IMR-90 (cell line): ENCODE measurements around the gene LRRC18. TPM values are rescaled to one million over a fixed set of nuclear protein-coding genes. Genes with fewer than 3 reads are reported as not detected.

Experiments used
- ATAC-seq: fragments of 200-7000 bp; cut with Tn5 transposase; 2 replicates; pipeline ENCODE4 v1.9.1; 2020; ENCODE audit warnings: low read depth, mild to moderate bottlenecking, moderate library complexity
- BruUV-seq: library from RNA; stranded (reverse); fragments of 400-500 nt; replicated peaks from 2 replicates; lab custom pipeline; 2021; lab: Mats Ljungman, UMichigan
- CTCF ChIA-PET: fragments of 300-600 bp; formaldehyde crosslinking; extraction: SDS; loops from one replicate; lab custom pipeline; 2021; ENCODE audit warnings: antibody characterized with exemption; lab: Yijun Ruan, JAX
- POLR2A ChIA-PET: fragments of 300-600 bp; sonication (Branson Sonifier 250); formaldehyde crosslinking; loops from one replicate; lab custom pipeline; 2022; ENCODE audit warnings: antibody characterized with exemption; ENCODE audit not compliant: unreplicated experiment; lab: Charles Lee
- DNase-seq: peaks from one replicate; pipeline ENCODE4 v3.0.0; 2013
- H2AFZ ChIP-seq: replicated peaks from 2 replicates; pipeline ENCODE3; 2013; ENCODE audit warnings: low read length, mild to moderate bottlenecking; ENCODE audit not compliant: poor library complexity
- H2AK5ac ChIP-seq: 2 replicates; pipeline ENCODE4 v1.6.1; 2013; ENCODE audit warnings: low read depth, low read length, inconsistent platforms
- H2AK9ac ChIP-seq: replicated peaks from 2 replicates; pipeline ENCODE3; 2013; ENCODE audit warnings: mild to moderate bottlenecking, low read depth, low read length, moderate library complexity; ENCODE audit not compliant: poor library complexity
- H2BK120ac ChIP-seq: 2 replicates; pipeline ENCODE4 v1.6.1; 2013; ENCODE audit warnings: low read depth, low read length, inconsistent platforms
- H2BK15ac ChIP-seq: 3 replicates; pipeline ENCODE4 v1.6.1; 2013; ENCODE audit warnings: low read depth, low read length, inconsistent platforms
- H2BK20ac ChIP-seq: 2 replicates; pipeline ENCODE4 v1.6.1; 2013; ENCODE audit warnings: low read depth, mild to moderate bottlenecking, inconsistent platforms, low read length, moderate library complexity
- H2BK5ac ChIP-seq: 2 replicates; pipeline ENCODE4 v1.6.1; 2013; ENCODE audit warnings: mild to moderate bottlenecking, low read depth, low read length, inconsistent platforms; ENCODE audit not compliant: poor library complexity, severe bottlenecking
- H3K14ac ChIP-seq: replicated peaks from 2 replicates; pipeline ENCODE4 v1.6.1; 2013; ENCODE audit warnings: low read depth, low read length, inconsistent platforms
- H3K18ac ChIP-seq: 2 replicates; pipeline ENCODE4 v1.6.1; 2013; ENCODE audit warnings: low read depth, low read length, control low read depth
- H3K23ac ChIP-seq: 2 replicates; pipeline ENCODE4 v1.6.1; 2013; ENCODE audit warnings: low read depth, low read length, inconsistent platforms
- H3K27ac ChIP-seq: 2 replicates; pipeline ENCODE4 v1.5.1; 2013; ENCODE audit warnings: mild to moderate bottlenecking, control low read depth, low read length; ENCODE audit not compliant: insufficient read depth
- H3K27me3 ChIP-seq: 2 replicates; pipeline ENCODE4 v1.6.1; 2013; ENCODE audit warnings: low read length; ENCODE audit not compliant: control insufficient read depth, insufficient read depth
- H3K36me3 ChIP-seq: 2 replicates; pipeline ENCODE4 v1.6.1; 2013; ENCODE audit warnings: low read length, mixed read lengths; ENCODE audit not compliant: control insufficient read depth, insufficient read depth
- H3K4ac ChIP-seq: 2 replicates; pipeline ENCODE4 v1.6.1; 2013; ENCODE audit warnings: low read depth, low read length, inconsistent platforms
- H3K4me1 ChIP-seq: 2 replicates; pipeline ENCODE4 v1.6.1; 2013; ENCODE audit warnings: low read length, mixed read lengths; ENCODE audit not compliant: control insufficient read depth, insufficient read depth
- H3K4me2 ChIP-seq: 2 replicates; pipeline ENCODE4 v1.6.1; 2013; ENCODE audit warnings: low read depth, mild to moderate bottlenecking, control low read depth, low read length, moderate library complexity
- H3K4me3 ChIP-seq: 2 replicates; pipeline ENCODE4 v1.5.1; 2013; ENCODE audit warnings: low read depth, mild to moderate bottlenecking, control low read depth, low read length, moderate library complexity; ENCODE audit not compliant: insufficient read depth
- H3K56ac ChIP-seq: 2 replicates; pipeline ENCODE4 v1.6.1; 2013; ENCODE audit warnings: low read length, inconsistent platforms; ENCODE audit not compliant: insufficient read depth; ENCODE audit errors: extremely low read depth
- H3K79me1 ChIP-seq, 2 experiments: 2 replicates each; pipeline ENCODE4 v1.6.1; 2013; ENCODE audit warnings: low read length in 2 of 2, inconsistent platforms in 1 of 2, low read depth in 1 of 2
- H3K9ac ChIP-seq: 2 replicates; pipeline ENCODE4 v1.6.1; 2013; ENCODE audit warnings: low read depth, low read length, control low read depth
- H3K9me1 ChIP-seq: 2 replicates; pipeline ENCODE4 v1.6.1; 2013; ENCODE audit warnings: low read length, inconsistent platforms; ENCODE audit not compliant: insufficient read depth
- H3K9me3 ChIP-seq: 2 replicates; pipeline ENCODE4 v1.6.1; 2013; ENCODE audit warnings: low read length; ENCODE audit not compliant: control insufficient read depth, insufficient read depth
- H4K20me1 ChIP-seq: 2 replicates; pipeline ENCODE4 v1.6.1; 2013; ENCODE audit warnings: low read length, inconsistent platforms; ENCODE audit not compliant: insufficient read depth
- H4K5ac ChIP-seq: 2 replicates; pipeline ENCODE4 v1.6.1; 2013; ENCODE audit warnings: mild to moderate bottlenecking, low read depth, low read length, control low read depth
- H4K8ac ChIP-seq, 2 experiments: 2 replicates each; pipeline ENCODE4 v1.6.1; 2013; ENCODE audit warnings: low read depth in 2 of 2, low read length in 2 of 2, control low read depth in 1 of 2, inconsistent platforms in 1 of 2
- H4K91ac ChIP-seq: 2 replicates; pipeline ENCODE4 v1.6.1; 2013; ENCODE audit warnings: low read depth, low read length, inconsistent platforms; ENCODE audit not compliant: insufficient read depth
- CHD1 ChIP-seq: IDR thresholded peaks from 2 replicates; pipeline ENCODE4 v1.6.1; 2012; ENCODE audit warnings: low read depth, low read length, improper control_type of control experiment
- ELK1 ChIP-seq: fragments of 150-350 bp; IDR thresholded peaks from 2 replicates; pipeline ENCODE4 v1.6.1; 2016; ENCODE audit warnings: low read depth, mild to moderate bottlenecking, low read length, moderate library complexity, borderline replicate concordance
- MXI1 ChIP-seq: IDR thresholded peaks from 2 replicates; pipeline ENCODE4 v1.6.1; 2012; ENCODE audit warnings: low read depth, mild to moderate bottlenecking, low read length, moderate library complexity, borderline replicate concordance
- RFX5 ChIP-seq: IDR thresholded peaks from 2 replicates; pipeline ENCODE4 v1.8.0; 2012; ENCODE audit warnings: low read depth, mild to moderate bottlenecking, low read length, moderate library complexity
- WGBS, 2 experiments: methylation state at CpG; one replicate each; pipeline versions ENCODE4 v1.1.5 to v1.1.7; 2013; ENCODE audit warnings: missing lambda C conversion rate in 2 of 2; ENCODE audit not compliant: insufficient read length in 1 of 2; ENCODE audit errors: extremely low coverage in 2 of 2; 5-methylcytosine and 5-hydroxymethylcytosine counted together
- dilution Hi-C: fragments of 300-500 bp; cut with HindIII; formaldehyde crosslinking; loops from one replicate; pipeline ENCODE4 v1.14.3; 2018; ENCODE audit warnings: low sequenced_read_pairs; ENCODE audit not compliant: unreplicated experiment
- in situ Hi-C: fragments of 300-500 bp; cut with MboI; formaldehyde crosslinking; loops from 3 replicates; pipeline ENCODE4 v1.14.3; 2019; ENCODE audit warnings: low sequenced_read_pairs, inconsistent platforms, mixed read lengths
- intact Hi-C: fragments of 100-400 bp; cut with micrococcal nuclease; formaldehyde crosslinking; loops from 2 replicates; pipeline ENCODE4 v1.10.0; 2022
- polyA plus RNA-seq, 3 experiments: library from polyadenylated mRNA; depleted of rRNA; stranded (reverse); fragments of >200 nt; gene quantifications; 2 replicates each; pipeline ENCODE4 v1.2.3, GENCODE V29; 2012; ENCODE audit warnings: low replicate concordance in 1 of 3
- total RNA-seq: library from RNA; depleted of rRNA; stranded (reverse); fragments of >200 nt; gene quantifications from 2 replicates; pipeline ENCODE4 v1.2.3, GENCODE V29; 2012

LRRC18 gene
- total and polyA plus RNA-seq, 2 of the 4 experiments (the other 2 are of a cell fraction), result not detected

GRCh38 chr10:48947690-48948469 lies 8.2 kb upstream of the LRRC18 start:
- no peak overlapping the region for H2AK9ac ChIP-seq
- no peak overlapping the region for H2AFZ ChIP-seq
- H4K91ac ChIP-seq, result no peak overlapping the region
- no peak overlapping the region for H3K9ac ChIP-seq
- no peak overlapping the region for H2BK120ac ChIP-seq
- H3K23ac ChIP-seq, result no peak overlapping the region
- in situ Hi-C loops (no loop called here), intact Hi-C loops (no loop called here), dilution Hi-C loops (no loop called here)
- no peaks in the 10 kb centered on the region for H3K9me3 ChIP-seq
- ChIA-PET POLR2A (no interaction called here), CTCF (no interaction called here)
- H4K8ac ChIP-seq, result no peak overlapping the region
- H3K9me1 ChIP-seq, result no peaks in the 10 kb centered on the region
- DNase-seq (no peak), ATAC-seq (no peak)
- H2BK20ac ChIP-seq, result no peak overlapping the region
- no peak overlapping the region for H2BK15ac ChIP-seq
- no peak overlapping the region for H3K4ac ChIP-seq
- H3K27ac ChIP-seq, result no peak overlapping the region
- H3K4me1 ChIP-seq, result no peaks in the 10 kb centered on the region
- H3K4me2 ChIP-seq, result no peak overlapping the region
- no peaks in the 10 kb centered on the region for H3K36me3 ChIP-seq
- no peak overlapping the region for H2BK5ac ChIP-seq
- H3K14ac ChIP-seq, result no peak overlapping the region
- no peak overlapping the region for H3K18ac ChIP-seq
- no CpG with 5 or more reads among the region's 10 CpGs for WGBS, 2 experiments
- peaks cover 7% of the 10 kb centered on the region for H3K27me3 ChIP-seq
- no peak overlapping the region for H3K56ac ChIP-seq
- BruUV-seq, result no TSS peak
- H3K4me3 ChIP-seq, result no peak overlapping the region
- no peaks in the 10 kb centered on the region for H3K79me1 ChIP-seq
- H4K5ac ChIP-seq, result no peak overlapping the region
- no peak overlapping the region for H2AK5ac ChIP-seq
- TF ChIP-seq CHD1 (no peak), MXI1 (no peak), ELK1 (no peak), RFX5 (no peak)
- H4K20me1 ChIP-seq, result no peaks in the 10 kb centered on the region
